ENCODE data around the gene RXFP4. TPM values are rescaled to one million over a fixed set of nuclear protein-coding genes. Genes with fewer than 3 reads are reported as not detected.
"Not testable (repeated sequence)": the region's sequence is repeated elsewhere in the genome, so short reads cannot be mapped to it uniquely, and the experiment has no call there.

RXFP4 gene
- total and polyA plus RNA-seq, 3 donors from 2014 or later, result 0.37 to 1.1 TPM; not detected in 1

- no peaks in the 10 kb centered on the region for H3K36me3 ChIP-seq (ENCODE audit: low read depth, missing control alignments)
- TF ChIP-seq POLR2A (IDR thresholded peaks at IDR 0.05) (no peak), CTCF (IDR thresholded peaks at IDR 0.05) (no peak)
- 67 to 82% methylated on average over 7 of the region's 7 CpGs for WGBS, 2 donors
- intact Hi-C loops (cut with DNase I; ENCODE audit: low total_unique reads), result no loop called here
- H3K4me1 ChIP-seq, result peaks cover 15% of the 10 kb centered on the region
- H3K27ac ChIP-seq, result no peak overlapping the region
- H3K4me3 ChIP-seq, result no peak overlapping the region
- no peak for DNase-seq
- no peaks in the 10 kb centered on the region for H3K27me3 ChIP-seq
- no peaks in the 10 kb centered on the region for H3K9me3 ChIP-seq
Measured at GRCh38 chr1:155982106-155982505, 40.7 kb downstream of the RXFP4 start.

GRCh38 chr1:155983191-155984024, 42.0 kb downstream of the RXFP4 start:
- DNase-seq, result no peak
- H3K27me3 ChIP-seq, result no peaks in the 10 kb centered on the region
- no peaks in the 10 kb centered on the region for H3K9me3 ChIP-seq
- WGBS, 2 donors, result 60 to 68% methylated on average over 2 to 4 of the region's 4 CpGs
- intact Hi-C loops (cut with DNase I; ENCODE audit: low total_unique reads), result no loop called here
- H3K27ac ChIP-seq, result no peak overlapping the region
- H3K4me3 ChIP-seq, result no peak overlapping the region
- no peaks in the 10 kb centered on the region for H3K36me3 ChIP-seq (ENCODE audit: low read depth, missing control alignments)
- peaks cover 14% of the 10 kb centered on the region for H3K4me1 ChIP-seq
- no peak for TF ChIP-seq POLR2A (IDR thresholded peaks at IDR 0.05)
- no peak for TF ChIP-seq CTCF (IDR thresholded peaks at IDR 0.05)

GRCh38 chr1:155984341-155984740, 42.9 kb downstream of the RXFP4 start:
- intact Hi-C loops (cut with DNase I; ENCODE audit: low total_unique reads), result no loop called here
- Histone ChIP-seq H3K27me3 (no peaks in the 10 kb centered on the region), H3K4me1 (peaks cover 6% of the 10 kb centered on the region), H3K27ac (no peak overlapping the region), H3K4me3 (no peak overlapping the region), H3K36me3 (ENCODE audit: low read depth, missing control alignments) (no peaks in the 10 kb centered on the region), H3K9me3 (no peaks in the 10 kb centered on the region)
- no peak for TF ChIP-seq CTCF (IDR thresholded peaks at IDR 0.05)
- no peak for TF ChIP-seq POLR2A (IDR thresholded peaks at IDR 0.05)
- no peak for DNase-seq
- 86 to 87% methylated on average over 4 to 7 of the region's 7 CpGs for WGBS, 2 donors

- intact Hi-C loops (cut with DNase I; ENCODE audit: low total_unique reads); H3K4me1 ChIP-seq: not testable (repeated sequence)
Measured at GRCh38 chr1:155984903-155985645, 43.6 kb downstream of the RXFP4 start.

GRCh38 chr1:155989242-155990004, 48.0 kb downstream of the RXFP4 start:
- 27 to 33% methylated on average over 7 to 9 of the region's 9 CpGs for WGBS, 2 donors
- Histone ChIP-seq H3K4me1 (no peaks in the 10 kb centered on the region), H3K27ac (peak overlapping the region in 1 of 2 donors; percentile 10), H3K9me3 (no peaks in the 10 kb centered on the region), H3K4me3 (no peak overlapping the region), H3K27me3 (no peaks in the 10 kb centered on the region), H3K36me3 (ENCODE audit: low read depth, missing control alignments) (no peaks in the 10 kb centered on the region)
- intact Hi-C loops (cut with DNase I; ENCODE audit: low total_unique reads), result no loop called here
- peak; percentile 94 to 96 (median 96) for TF ChIP-seq CTCF (IDR thresholded peaks at IDR 0.05)
- TF ChIP-seq POLR2A (IDR thresholded peaks at IDR 0.05), result no peak
- DNase-seq, result peak; percentile 72

More at GRCh38 chr1:155984903-155985645, 43.6 kb downstream of the RXFP4 start:
- H3K27me3 ChIP-seq; H3K27ac ChIP-seq; H3K36me3 ChIP-seq (ENCODE audit: low read depth, missing control alignments); H3K4me3 ChIP-seq; DNase-seq; H3K9me3 ChIP-seq: not testable (repeated sequence)
- 88 to 89% methylated on average over 11 of the region's 11 CpGs for WGBS, 2 donors

Data from testis (tissue), 3 donors.